Amygdala (tissue), 56 donors: ENCODE measurements around the gene EPSTI1.
"Not testable (repeated sequence)": the region's sequence is repeated elsewhere in the genome, so short reads cannot be mapped to it uniquely, and the experiment has no call there.

Experiments
- DNase-seq, 56 donors: peaks; one replicate each; lab custom pipeline; 2025; lab: John Stamatoyannopoulos, UW

EPSTI1 gene

DNA sequence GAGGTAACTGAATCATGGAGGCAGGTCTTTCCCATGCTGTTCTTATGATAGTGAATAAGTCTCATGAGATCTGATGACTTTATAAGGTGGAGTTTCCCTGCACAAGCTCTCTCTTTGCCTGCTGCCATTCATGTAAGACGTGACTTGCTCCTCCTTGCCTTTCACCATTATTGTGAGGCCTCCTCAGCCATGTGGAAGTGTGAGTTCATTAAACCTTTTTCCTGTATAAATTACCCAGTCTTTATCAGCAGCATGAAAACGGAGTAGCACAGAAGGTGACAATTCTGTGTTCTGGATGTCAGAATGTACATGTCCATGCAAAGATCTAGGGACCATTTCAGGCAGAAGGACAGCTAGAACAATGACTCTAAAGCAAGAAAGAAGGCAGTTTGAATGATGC lies 129.7 kb downstream of the EPSTI1 start:
- DNase-seq: not testable (repeated sequence)

DNA sequence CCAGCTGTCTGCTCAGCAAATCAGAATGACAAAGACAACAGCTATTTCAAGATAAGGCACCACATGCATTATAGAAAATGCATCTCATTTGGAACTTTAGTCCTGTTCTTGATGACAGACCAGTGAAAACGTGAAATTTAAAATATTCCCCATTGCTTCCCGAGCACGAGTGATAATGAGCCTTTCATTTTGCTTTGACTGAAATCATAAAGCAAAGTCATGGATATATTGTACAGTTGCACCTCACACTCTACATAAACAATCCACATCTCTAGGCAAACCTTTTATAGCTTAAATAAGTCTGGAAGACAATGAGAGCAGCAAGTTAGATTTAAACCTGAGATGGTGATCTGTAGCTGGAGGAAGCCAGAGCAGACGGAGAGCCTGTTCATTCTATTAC lies 131.6 kb downstream of the EPSTI1 start:
- DNase-seq: no peak

DNA sequence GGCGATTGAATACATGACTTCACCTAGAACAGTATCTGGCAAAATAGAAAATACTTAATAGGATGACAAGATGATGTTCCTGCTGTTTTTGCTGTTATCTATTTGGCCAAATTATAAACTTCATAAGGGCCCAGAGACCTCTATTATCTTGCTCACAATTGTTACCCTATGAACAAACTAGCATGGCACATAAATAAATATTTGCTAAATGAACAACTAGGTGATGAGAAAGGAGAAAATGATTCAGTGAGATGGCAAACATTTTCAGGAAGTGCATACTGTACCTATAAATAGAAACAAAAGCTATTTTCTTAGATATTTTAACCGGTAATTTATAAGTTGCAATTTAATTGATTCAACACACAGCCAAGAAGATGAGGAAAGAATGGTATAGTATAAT lies 132.3 kb downstream of the EPSTI1 start:
- no peak for DNase-seq

DNA sequence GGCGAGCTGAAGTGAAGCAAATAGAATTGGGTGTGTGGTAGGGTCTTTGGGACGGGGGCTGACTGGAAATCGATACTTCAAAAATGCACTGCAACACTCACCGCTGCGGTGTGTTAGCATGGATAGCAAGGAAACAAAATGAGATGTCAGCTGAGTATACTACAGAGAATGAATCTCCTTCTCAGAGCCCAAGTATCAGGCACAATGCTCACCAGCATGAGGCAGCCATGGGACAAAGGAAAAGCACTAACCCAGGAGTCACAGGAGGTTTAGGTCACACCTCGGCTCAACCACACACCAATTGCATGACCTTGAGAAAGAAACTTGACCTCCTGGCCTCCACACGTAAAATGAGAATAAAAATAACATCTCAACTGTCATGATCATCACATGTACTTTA lies 136.6 kb downstream of the EPSTI1 start:
- peak in 1 of 56 donors; percentile 3 for DNase-seq

DNA sequence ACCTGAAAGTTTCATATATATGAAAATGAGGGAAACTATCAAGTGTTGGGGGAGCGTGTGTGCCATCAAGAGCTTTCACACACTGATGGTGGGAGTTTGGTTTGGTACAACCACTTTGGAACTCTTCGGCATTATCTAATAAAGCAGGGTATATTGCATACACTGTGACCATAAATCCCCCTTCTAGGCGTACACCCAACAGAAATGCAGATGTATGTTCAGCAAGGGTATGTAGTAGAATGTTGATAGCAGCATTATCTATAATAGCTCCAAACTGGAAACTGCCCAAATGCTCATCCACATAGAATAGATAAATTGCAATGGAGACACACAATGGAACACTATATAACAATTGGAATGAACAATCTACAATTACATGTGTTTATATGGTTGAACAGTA lies 139.9 kb downstream of the EPSTI1 start:
- DNase-seq: no peak

DNA sequence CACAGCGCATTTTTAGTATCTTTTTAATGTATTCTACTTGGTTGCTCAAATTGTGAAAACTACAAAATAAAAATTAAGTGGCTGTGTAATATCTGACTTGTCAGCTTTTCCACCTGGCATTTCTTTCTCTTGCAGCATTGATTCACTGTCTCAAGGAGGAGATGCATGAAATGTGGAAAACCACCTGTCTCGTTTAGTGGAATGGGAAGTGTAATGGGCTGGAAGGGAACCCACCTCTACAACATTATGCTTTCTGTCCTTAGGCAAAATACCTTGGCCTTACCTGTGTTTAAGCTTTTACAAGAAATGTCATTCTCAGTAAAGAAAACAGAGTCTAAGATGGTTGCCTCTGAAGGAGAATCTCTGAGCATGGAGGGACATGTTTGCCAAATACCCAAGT lies 142.8 kb downstream of the EPSTI1 start:
- DNase-seq: no peak

DNA sequence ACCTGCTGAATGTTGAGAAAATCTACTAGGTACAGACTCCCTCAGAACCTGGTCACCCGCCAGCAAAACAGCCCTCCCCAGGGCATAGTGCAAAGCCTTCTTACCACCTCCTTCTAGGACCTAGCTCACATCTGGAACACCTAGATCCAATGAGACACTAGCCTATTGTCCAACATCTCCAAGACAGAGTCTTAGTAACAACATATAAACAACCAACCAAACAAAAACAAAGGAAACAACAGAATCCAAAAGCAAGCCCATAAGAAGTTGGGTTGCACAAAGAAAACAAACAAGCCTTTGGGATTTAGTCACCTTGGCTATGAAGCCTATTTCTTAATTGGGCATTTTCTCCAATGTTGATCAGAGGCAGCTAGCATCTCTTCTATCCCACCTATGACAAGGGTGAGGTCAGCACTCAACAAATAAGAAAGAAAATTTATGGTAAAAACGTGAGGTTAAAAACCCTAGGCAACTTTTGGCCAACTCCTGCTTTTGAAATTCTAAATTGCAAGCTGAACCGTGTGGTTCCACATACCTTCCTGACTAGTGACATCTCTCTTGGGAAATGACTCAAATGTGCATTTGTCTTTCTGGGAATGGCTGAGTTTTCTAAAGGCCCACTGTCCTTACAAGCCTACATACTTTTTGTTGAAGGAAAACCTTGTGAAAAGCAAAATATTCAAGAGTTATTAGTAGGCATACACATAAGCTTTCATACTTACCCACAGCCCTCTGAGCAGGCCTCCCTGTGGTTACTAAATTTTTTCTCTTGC lies 144.0 kb downstream of the EPSTI1 start:
- no peak for DNase-seq

DNA sequence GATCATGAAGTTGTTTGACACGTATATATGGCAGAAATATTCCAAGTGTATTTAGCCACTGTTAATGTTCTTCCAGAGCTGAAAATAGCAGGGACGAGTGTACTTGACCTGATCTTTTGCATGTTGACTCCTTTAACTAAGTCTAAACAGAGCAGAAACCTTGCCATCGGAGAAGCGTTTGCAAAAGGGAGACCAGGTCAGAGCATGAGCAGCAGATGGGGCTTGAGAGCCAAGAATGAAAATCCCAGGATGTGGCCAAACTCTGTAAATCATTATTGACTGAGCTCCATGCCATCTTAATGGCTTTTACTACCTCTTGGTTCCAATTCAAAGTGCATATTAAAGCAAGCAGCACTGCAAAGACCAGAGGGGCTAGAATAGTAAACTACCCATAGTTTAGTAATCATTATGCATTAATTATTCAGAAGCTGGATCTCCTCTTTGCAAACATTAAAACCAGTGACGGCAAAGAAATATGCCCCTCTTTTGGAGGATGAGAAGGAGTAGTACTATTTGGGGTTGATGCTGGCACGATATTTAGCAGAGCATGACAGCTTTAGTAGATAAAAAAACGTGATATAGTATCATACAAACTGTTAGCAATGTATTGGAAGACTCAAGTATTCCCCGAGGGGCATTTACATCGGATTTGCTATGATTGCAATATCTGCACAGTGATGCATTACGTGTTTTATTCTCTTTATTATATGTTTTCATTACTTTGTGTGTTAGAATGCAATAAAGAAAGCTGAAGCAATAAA lies 154.9 kb downstream of the EPSTI1 start:
- no peak for DNase-seq
